Colonic mucosa (tissue), 4 donors: ENCODE results near the gene TNIK. TPM values are rescaled to one million over a fixed set of nuclear protein-coding genes. Genes with fewer than 3 reads are reported as not detected.

Source experiments
- DNase-seq: peaks from one replicate; pipeline ENCODE4 v3.0.0-alpha.2; 2020
- H3K27ac ChIP-seq: fragments of 200-600 bp; one replicate; pipeline ENCODE4 v1.8.0; 2021
- H3K27me3 ChIP-seq: fragments of 200-600 bp; one replicate; pipeline ENCODE4 v1.8.0; 2021
- H3K36me3 ChIP-seq: fragments of 200-600 bp; one replicate; pipeline ENCODE4 v1.8.0; 2021
- H3K4me1 ChIP-seq: fragments of 200-600 bp; one replicate; pipeline ENCODE4 v1.8.0; 2021; ENCODE audit warnings: mild to moderate bottlenecking
- H3K4me3 ChIP-seq: fragments of 200-600 bp; one replicate; pipeline ENCODE4 v1.8.0; 2021
- H3K9ac ChIP-seq, 2 donors: one replicate each; pipeline ENCODE4 v1.7.0; 2013; ENCODE audit warnings: control low read depth in 2 of 2, low read depth in 2 of 2, low read length in 2 of 2
- H3K9me3 ChIP-seq: fragments of 200-600 bp; one replicate; pipeline ENCODE4 v1.8.0; 2021
- intact Hi-C: fragments of 100-400 bp; cut with DNase I; formaldehyde crosslinking; loops from one replicate; pipeline ENCODE4 v1.14.1; 2022
- total RNA-seq, 2 donors: library from RNA; stranded (reverse); fragmentation: NEBNext Ultra II Directional in 1 of 2; extraction: Animal tissue kit (Norgen Biotek cat#: 25700) in 1 of 2; gene quantifications; one replicate each; pipeline ENCODE4 v1.2.1, GENCODE V29; 2021
- TF ChIP-seq, protein P1 (sequence below): fragments of 200-600 bp; IDR thresholded peaks from one replicate; pipeline ENCODE4 v1.8.0; 2022; ENCODE audit warnings: antibody characterized with exemption, mild to moderate bottlenecking
- donor health status: healthy.
- donor health status: DM: no; HTN: no; CAD: no.
- donor health status: DM: no; HTN: no; CAD: no.

The TNIK gene
- total RNA-seq, 2 donors from 2014 or later, result 19.9 to 30.9 TPM

DNA sequence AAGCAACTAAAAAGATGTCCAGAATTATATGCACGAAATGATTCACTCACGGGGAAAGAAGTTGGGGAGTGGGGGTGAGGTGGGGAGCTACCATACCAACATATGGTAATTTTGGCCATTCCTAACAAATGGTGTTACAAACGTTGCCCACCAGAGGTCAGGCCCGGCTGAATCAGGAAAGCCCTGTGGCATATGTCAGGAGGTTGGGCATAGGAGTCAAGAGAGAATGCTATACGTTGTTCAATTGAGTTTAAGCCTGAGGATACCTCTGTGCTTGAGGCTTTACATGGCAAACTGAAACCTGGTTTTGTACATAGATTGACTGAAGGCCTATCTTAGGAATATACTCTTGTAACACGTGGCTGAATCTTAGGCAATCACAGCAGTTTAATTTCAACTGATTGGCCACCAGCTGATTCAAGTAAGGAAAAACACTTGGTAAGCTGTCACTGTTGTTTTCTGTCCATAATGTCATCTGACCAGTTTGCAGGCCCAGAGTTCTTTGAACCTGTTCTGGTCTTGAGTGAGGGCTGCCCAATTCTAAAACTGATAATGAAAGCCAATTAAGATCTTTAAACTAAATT is 410.3 kb downstream of the TNIK start:
- Histone ChIP-seq H3K9me3 (no peaks in the 10 kb centered on the region), H3K27ac (no peak overlapping the region), H3K4me1 (no peaks in the 10 kb centered on the region), H3K27me3 (no peaks in the 10 kb centered on the region), H3K4me3 (no peak overlapping the region), H3K9ac (no peak overlapping the region), H3K36me3 (no peaks in the 10 kb centered on the region)
- intact Hi-C loops, result loop anchor here (5.0 kb wide), 1 partner anchor 517 kb away; no protein-coding TSS in a partner anchor
- DNase-seq, result peak; percentile 31
- TF ChIP-seq, protein P1, sequence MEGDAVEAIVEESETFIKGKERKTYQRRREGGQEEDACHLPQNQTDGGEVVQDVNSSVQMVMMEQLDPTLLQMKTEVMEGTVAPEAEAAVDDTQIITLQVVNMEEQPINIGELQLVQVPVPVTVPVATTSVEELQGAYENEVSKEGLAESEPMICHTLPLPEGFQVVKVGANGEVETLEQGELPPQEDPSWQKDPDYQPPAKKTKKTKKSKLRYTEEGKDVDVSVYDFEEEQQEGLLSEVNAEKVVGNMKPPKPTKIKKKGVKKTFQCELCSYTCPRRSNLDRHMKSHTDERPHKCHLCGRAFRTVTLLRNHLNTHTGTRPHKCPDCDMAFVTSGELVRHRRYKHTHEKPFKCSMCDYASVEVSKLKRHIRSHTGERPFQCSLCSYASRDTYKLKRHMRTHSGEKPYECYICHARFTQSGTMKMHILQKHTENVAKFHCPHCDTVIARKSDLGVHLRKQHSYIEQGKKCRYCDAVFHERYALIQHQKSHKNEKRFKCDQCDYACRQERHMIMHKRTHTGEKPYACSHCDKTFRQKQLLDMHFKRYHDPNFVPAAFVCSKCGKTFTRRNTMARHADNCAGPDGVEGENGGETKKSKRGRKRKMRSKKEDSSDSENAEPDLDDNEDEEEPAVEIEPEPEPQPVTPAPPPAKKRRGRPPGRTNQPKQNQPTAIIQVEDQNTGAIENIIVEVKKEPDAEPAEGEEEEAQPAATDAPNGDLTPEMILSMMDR, result peak; percentile 36

DNA sequence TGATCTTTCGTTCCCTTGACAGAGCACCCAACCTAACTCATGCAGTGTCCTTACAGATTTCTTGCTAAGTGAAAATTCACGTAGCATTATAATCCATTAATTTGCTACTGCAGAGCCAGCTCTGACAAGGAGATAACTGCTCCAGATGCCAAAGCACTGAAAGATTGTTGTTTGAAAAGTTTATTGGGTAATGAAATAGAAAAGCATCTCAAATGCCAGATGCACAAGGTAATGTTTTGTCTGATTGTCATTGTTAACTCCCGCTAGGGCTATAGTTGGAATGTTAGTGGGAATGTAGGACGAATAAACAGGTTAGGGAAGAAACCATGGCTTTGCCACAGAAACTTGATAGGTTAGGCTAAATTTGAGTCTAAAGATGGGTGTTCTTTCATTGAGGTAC is 413.4 kb downstream of the TNIK start:
- TF ChIP-seq, protein P1, result no peak
- DNase-seq, result no peak
- H3K9ac ChIP-seq, result no peak overlapping the region
- H3K4me1 ChIP-seq, result no peaks in the 10 kb centered on the region
- intact Hi-C loops, result no loop called here
- H3K36me3 ChIP-seq, result no peaks in the 10 kb centered on the region
- H3K27ac ChIP-seq, result no peak overlapping the region
- no peak overlapping the region for H3K4me3 ChIP-seq
- no peaks in the 10 kb centered on the region for H3K9me3 ChIP-seq
- no peaks in the 10 kb centered on the region for H3K27me3 ChIP-seq

DNA sequence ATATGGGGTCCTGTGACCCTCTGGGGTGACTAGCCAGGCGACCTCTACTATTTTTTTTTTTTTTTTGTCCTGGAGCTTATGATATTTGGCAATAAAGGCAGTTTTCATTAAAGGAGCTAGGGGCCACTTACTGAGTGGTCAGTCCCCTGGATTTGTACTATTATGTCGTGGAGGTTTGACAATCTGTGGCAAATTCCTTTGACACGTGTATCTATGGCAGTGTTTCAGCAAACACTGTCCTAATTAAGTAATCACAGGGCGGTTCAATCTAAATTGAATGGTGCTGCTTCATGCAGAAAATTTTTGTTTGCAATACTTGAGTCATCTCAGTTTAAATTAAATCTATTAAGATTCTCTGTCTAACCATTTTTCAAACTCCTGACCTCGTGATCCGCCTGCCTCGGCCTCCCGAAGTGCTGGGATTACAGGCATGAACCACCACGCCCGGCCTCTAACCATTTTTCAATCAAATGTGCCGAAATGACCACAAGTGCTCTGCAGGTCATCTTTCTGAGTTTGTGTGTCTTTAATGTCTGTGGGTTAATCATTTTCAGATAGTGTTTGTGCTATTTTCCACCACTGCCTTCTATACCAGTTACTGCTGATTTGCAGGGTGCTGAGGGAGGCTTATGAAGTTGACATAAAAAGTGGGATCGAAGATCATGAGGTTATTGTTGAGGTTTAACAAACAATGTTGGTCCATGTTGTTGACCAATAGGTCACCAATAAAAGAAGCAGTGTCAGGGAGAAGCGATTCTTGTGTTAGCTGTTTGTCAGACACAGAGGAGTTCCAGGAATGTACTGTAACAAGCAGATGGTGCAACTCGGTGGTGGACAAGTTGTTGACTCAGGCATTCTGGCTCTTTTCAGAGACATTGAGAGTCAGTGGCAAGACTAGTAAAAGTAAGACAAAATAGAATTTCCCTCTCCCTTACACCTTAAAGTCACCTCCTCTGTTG is 415.1 kb downstream of the TNIK start:
- H3K27ac ChIP-seq, result no peak overlapping the region
- no peaks in the 10 kb centered on the region for H3K4me1 ChIP-seq
- H3K9ac ChIP-seq, result no peak overlapping the region
- TF ChIP-seq, protein P1, result no peak
- H3K27me3 ChIP-seq, result no peaks in the 10 kb centered on the region
- H3K4me3 ChIP-seq, result no peak overlapping the region
- DNase-seq, result no peak
- H3K9me3 ChIP-seq, result no peaks in the 10 kb centered on the region
- intact Hi-C loops, result no loop called here
- H3K36me3 ChIP-seq, result no peaks in the 10 kb centered on the region

DNA sequence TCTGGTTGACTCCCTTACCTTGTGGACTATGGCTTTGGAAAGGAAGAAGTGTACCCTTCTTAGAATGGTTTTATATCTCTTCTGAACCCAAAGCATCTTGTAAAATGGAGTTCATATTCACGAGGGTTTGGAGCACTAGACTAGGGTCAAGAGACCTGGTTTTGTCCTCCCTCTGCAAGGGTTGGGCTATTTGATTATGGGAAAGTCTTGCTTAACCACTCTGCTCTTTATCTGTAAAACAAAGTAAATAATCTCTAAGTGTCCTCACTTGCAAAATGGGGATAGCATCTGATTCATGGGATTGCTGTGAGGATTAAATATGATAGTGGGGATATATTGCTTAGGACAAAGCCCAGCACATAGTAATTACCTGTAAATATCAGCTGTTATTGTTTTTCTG is 415.8 kb downstream of the TNIK start:
- H3K9ac ChIP-seq, result no peak overlapping the region
- TF ChIP-seq, protein P1, result no peak
- no peaks in the 10 kb centered on the region for H3K4me1 ChIP-seq
- intact Hi-C loops, result no loop called here
- H3K27ac ChIP-seq, result no peak overlapping the region
- H3K4me3 ChIP-seq, result no peak overlapping the region
- no peaks in the 10 kb centered on the region for H3K36me3 ChIP-seq
- H3K9me3 ChIP-seq, result no peaks in the 10 kb centered on the region
- DNase-seq, result no peak
- no peaks in the 10 kb centered on the region for H3K27me3 ChIP-seq

DNA sequence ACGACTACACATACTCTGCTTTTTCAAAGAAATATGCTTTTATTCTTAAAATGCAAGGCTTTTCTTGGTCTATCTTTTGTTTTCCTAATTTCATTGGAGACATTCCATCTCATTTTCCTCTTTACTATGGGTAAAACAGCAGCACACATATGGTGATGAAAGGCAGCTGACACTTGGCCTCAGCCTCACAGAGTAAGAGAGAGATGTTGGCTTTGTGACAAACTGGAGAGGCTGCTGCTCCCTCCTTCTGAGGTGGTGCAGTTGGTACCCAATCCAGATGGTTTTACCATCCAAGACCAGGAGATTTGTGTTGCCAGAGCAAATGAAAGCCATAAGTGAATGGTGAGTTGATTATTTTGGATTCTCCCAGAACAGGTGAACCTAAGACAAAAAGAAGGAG is 420.5 kb downstream of the TNIK start:
- intact Hi-C loops, result no loop called here
- no peaks in the 10 kb centered on the region for H3K9me3 ChIP-seq
- TF ChIP-seq, protein P1, result no peak

More for the DNA sequence above, 420.5 kb downstream of the TNIK start:
- H3K36me3 ChIP-seq, result no peaks in the 10 kb centered on the region
- H3K4me3 ChIP-seq, result no peak overlapping the region
- DNase-seq, result no peak
- no peak overlapping the region for H3K27ac ChIP-seq
- no peaks in the 10 kb centered on the region for H3K27me3 ChIP-seq
- H3K9ac ChIP-seq, result no peak overlapping the region
- no peaks in the 10 kb centered on the region for H3K4me1 ChIP-seq
